Uterus (tissue), 4 donors: ENCODE measurements around the gene JPH4. TPM values are rescaled to one million over a fixed set of nuclear protein-coding genes. Genes with fewer than 3 reads are reported as not detected.

ENCODE experiments used
- DNase-seq, 2 donors: peaks; one replicate each; pipeline ENCODE4 v3.0.0-alpha.2; 2019 to 2020
- H3K27ac ChIP-seq, 2 donors: fragments of 200-600 bp; sonication (generic); 1 replicate in 1 of 2; 2 replicates in 1 of 2; pipeline ENCODE4 v1.5.1; 2016 to 2018
- H3K27me3 ChIP-seq, 2 donors: fragments of 200-600 bp; sonication (generic); one replicate each; pipeline ENCODE4 v1.5.1; 2018 to 2019; ENCODE audit warnings: control low read depth in 1 of 2
- H3K36me3 ChIP-seq, 2 donors: fragments of 200-600 bp; sonication (generic); one replicate each; pipeline ENCODE4 v1.5.1; 2019; ENCODE audit warnings: control low read depth in 1 of 2
- H3K4me1 ChIP-seq, 2 donors: fragments of 200-600 bp; sonication (generic); one replicate each; pipeline ENCODE4 v1.5.1; 2018 to 2019; ENCODE audit warnings: control low read depth in 1 of 2
- H3K4me3 ChIP-seq, 2 donors: fragments of 200-600 bp; sonication (generic); 1 replicate in 1 of 2; 2 replicates in 1 of 2; pipeline ENCODE4 v1.5.1; 2018 to 2019; ENCODE audit warnings: mild to moderate bottlenecking in 1 of 2
- H3K9me3 ChIP-seq, 2 donors: fragments of 200-600 bp; sonication (generic); one replicate each; pipeline ENCODE4 v1.5.1; 2019; ENCODE audit warnings: control low read depth in 1 of 2
- POLR2A ChIP-seq, 2 donors: fragments of 450-650 bp; IDR thresholded peaks; one replicate each; pipeline ENCODE4 v1.6.1; 2016; ENCODE audit warnings: antibody characterized with exemption in 2 of 2, mild to moderate bottlenecking in 1 of 2, moderate library complexity in 1 of 2
- intact Hi-C: fragments of 100-400 bp; cut with DNase I; formaldehyde crosslinking; loops from one replicate; pipeline ENCODE4 v1.15.1; 2023; ENCODE audit warnings: low total_unique reads
- total RNA-seq, 4 donors: library from RNA; depleted of rRNA in 3 of 4; stranded (reverse); fragments of >200 nt in 3 of 4; gene quantifications; one replicate each; pipeline versions ENCODE4 v1.1.0 to v1.2.4, GENCODE V29; 2014 to 2023
- TF ChIP-seq, protein P1 (sequence below), 4 experiments: fragments of 200-600 bp in 2 of 4; fragments of 450-650 bp in 2 of 4; sonication (generic) in 2 of 4; IDR thresholded peaks; one replicate each; pipeline ENCODE4 v1.5.1; 2016 to 2019; ENCODE audit warnings: antibody characterized with exemption in 4 of 4, mild to moderate bottlenecking in 2 of 4, moderate library complexity in 1 of 4
- donor health status: DM: yes; HTN: yes; CAD: no.

Gene JPH4
- total RNA-seq, 4 donors from 2014 or later: 2.4 to 49.2 (median 19.9) TPM

GRCh38 chr14:23561873-23562821 lies 16.4 kb downstream of the JPH4 start:
- no peak overlapping the region for H3K27ac ChIP-seq
- no peak for TF ChIP-seq POLR2A (IDR thresholded peaks at IDR 0.05)
- TF ChIP-seq, protein P1, sequence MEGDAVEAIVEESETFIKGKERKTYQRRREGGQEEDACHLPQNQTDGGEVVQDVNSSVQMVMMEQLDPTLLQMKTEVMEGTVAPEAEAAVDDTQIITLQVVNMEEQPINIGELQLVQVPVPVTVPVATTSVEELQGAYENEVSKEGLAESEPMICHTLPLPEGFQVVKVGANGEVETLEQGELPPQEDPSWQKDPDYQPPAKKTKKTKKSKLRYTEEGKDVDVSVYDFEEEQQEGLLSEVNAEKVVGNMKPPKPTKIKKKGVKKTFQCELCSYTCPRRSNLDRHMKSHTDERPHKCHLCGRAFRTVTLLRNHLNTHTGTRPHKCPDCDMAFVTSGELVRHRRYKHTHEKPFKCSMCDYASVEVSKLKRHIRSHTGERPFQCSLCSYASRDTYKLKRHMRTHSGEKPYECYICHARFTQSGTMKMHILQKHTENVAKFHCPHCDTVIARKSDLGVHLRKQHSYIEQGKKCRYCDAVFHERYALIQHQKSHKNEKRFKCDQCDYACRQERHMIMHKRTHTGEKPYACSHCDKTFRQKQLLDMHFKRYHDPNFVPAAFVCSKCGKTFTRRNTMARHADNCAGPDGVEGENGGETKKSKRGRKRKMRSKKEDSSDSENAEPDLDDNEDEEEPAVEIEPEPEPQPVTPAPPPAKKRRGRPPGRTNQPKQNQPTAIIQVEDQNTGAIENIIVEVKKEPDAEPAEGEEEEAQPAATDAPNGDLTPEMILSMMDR (IDR thresholded peaks at IDR 0.05): no peak
- no peaks in the 10 kb centered on the region for H3K27me3 ChIP-seq
- intact Hi-C loops: loop anchor here (5.0 kb wide), 1 partner anchor 85 kb away; no protein-coding TSS in a partner anchor
- H3K9me3 ChIP-seq: no peaks in the 10 kb centered on the region
- no peak for DNase-seq
- no peaks in the 10 kb centered on the region for H3K36me3 ChIP-seq
- H3K4me1 ChIP-seq: peaks cover 0 to 2% of the 10 kb centered on the region in 2 donors
- no peak overlapping the region for H3K4me3 ChIP-seq

- H3K4me1 ChIP-seq: peaks cover 4 to 9% of the 10 kb centered on the region in 2 donors
- intact Hi-C loops: loop anchor here (5.0 kb wide), 1 partner anchor 84 kb away; no protein-coding TSS in a partner anchor
- H3K4me3 ChIP-seq: no peak overlapping the region
- no peaks in the 10 kb centered on the region for H3K27me3 ChIP-seq
- H3K27ac ChIP-seq: no peak overlapping the region
- no peaks in the 10 kb centered on the region for H3K9me3 ChIP-seq
- DNase-seq: no peak
- no peak for TF ChIP-seq POLR2A (IDR thresholded peaks at IDR 0.05)
- TF ChIP-seq, protein P1 (IDR thresholded peaks at IDR 0.05): no peak
- H3K36me3 ChIP-seq: no peaks in the 10 kb centered on the region
Measured at GRCh38 chr14:23561259-23561658, 17.3 kb downstream of the JPH4 start.

DNA sequence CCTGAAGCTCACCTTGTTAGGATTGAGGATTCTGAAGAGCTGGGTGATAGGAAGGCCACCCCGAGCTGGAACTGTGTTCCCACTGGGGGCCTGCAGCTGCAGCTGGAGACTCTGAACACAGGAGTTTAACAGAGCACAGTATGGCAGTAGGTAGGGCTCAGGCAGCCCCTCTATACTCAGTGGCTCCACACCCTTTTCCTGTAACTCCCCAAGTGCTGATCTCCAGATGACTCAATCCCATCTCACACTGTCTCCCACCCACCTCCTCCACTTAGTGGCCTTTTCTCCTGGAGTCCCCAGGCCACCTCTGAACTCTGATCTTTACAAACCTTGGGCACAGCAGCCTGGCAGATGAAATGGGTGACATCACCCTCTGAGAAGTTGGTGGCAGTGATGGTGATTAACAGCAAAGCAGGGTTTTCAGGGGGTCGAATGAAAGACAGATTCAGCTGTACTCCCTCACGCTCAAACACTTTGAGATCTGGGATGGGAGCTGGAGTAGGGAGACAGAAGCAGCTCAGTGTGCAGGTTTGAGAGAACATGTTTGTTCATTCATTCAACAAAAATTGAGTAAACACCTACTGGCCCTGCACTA lies 18.6 kb downstream of the JPH4 start:
- Histone ChIP-seq H3K36me3 (no peaks in the 10 kb centered on the region), H3K9me3 (no peaks in the 10 kb centered on the region)
- DNase-seq: no peak

GRCh38 chr14:23559010-23559925 lies 19.3 kb downstream of the JPH4 start:
- H3K4me1 ChIP-seq: peaks cover 4 to 9% of the 10 kb centered on the region in 2 donors
- no peak overlapping the region for H3K27ac ChIP-seq
- no peak overlapping the region for H3K4me3 ChIP-seq
- intact Hi-C loops: no loop called here
- no peaks in the 10 kb centered on the region for H3K27me3 ChIP-seq
- DNase-seq: no peak
- H3K9me3 ChIP-seq: no peaks in the 10 kb centered on the region
- TF ChIP-seq, protein P1 (IDR thresholded peaks at IDR 0.05): peak; percentile 47 to 79 (median 55)
- no peak for TF ChIP-seq POLR2A (IDR thresholded peaks at IDR 0.05)
- H3K36me3 ChIP-seq: no peaks in the 10 kb centered on the region

More for the DNA sequence above, 18.6 kb downstream of the JPH4 start:
- Histone ChIP-seq H3K27me3 (no peaks in the 10 kb centered on the region), H3K4me3 (no peak overlapping the region), H3K27ac (no peak overlapping the region), H3K4me1 (peaks cover 4 to 9% of the 10 kb centered on the region in 2 donors)
- TF ChIP-seq POLR2A (IDR thresholded peaks at IDR 0.05): no peak
- TF ChIP-seq, protein P1 (IDR thresholded peaks at IDR 0.05): no peak
- intact Hi-C loops: loop anchor here (5.0 kb wide), 1 partner anchor 83 kb away; no protein-coding TSS in a partner anchor
